ENCODE results near the gene NPTN. TPM values are rescaled to one million over a fixed set of nuclear protein-coding genes. Genes with fewer than 3 reads are reported as not detected.

NPTN gene
- total RNA-seq, 2 experiments from 2014 or later, result 41.5 to 43.2 TPM

DNA sequence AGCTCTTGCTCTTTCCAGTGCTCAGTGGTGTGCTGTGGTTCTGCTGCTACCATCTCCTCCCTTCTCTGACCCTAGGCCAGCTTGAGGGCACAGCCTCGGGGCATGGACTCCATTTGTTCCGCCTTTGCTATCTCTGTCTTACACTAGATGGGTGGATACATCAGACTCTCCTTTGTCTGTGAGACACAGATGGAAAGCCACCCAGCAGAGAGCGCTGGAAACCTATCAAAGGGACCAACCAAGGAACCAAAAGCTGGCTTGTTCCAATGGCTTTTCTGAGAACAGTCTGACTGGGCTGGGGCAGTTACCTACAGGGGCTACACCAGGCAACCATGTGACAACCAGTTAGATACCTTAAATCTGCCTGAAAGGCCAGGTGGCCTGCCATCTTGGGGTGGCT, 63.8 kb downstream of the NPTN start:
- Histone ChIP-seq H3K4me2 (ENCODE audit: low read length) (no peak overlapping the region), H3K4me3 (ENCODE audit: low read depth, low read length, poor library complexity, severe bottlenecking) (no peak overlapping the region), H3K36me3 (ENCODE audit: insufficient read depth, low read length) (peaks cover 88% of the 10 kb centered on the region), H3K9me2 (ENCODE audit: insufficient read depth, low read length) (no peaks in the 10 kb centered on the region), H2AFZ (ENCODE audit: low read length) (no peak overlapping the region), H3K9me3 (ENCODE audit: low read length) (no peaks in the 10 kb centered on the region), H3K79me2 (ENCODE audit: insufficient read depth, low read depth, low read length) (no peaks in the 10 kb centered on the region), H4K20me1 (ENCODE audit: insufficient read depth, low read length) (no peaks in the 10 kb centered on the region), H3K27ac (ENCODE audit: low read depth, low read length, poor library complexity, severe bottlenecking) (no peak overlapping the region), H3K4me1 (ENCODE audit: insufficient read depth, low read length, poor library complexity, severe bottlenecking) (no peaks in the 10 kb centered on the region)
- POLR2A ChIA-PET, result interaction anchor here (0.9 kb wide), 1 partner anchor 67 kb away, joined by 3 read pairs; no protein-coding TSS in a partner anchor
- intact Hi-C loops (cut with micrococcal nuclease; ENCODE audit: unreplicated experiment), result no loop called here
- no TSS peak for BruUV-seq (replicated peaks)
- no peak for TF ChIP-seq EZH2phosphoT487 (IDR thresholded peaks at IDR 0.05; ENCODE audit: borderline replicate concordance, low read depth, low read length)
- no peak for DNase-seq (ENCODE audit: low spot score)
- CTCF ChIA-PET (ENCODE audit: unreplicated experiment), result no interaction called here

GRCh38 chr15:73568564-73569280, 64.5 kb downstream of the NPTN start:
- ChIA-PET POLR2A (no interaction called here), CTCF (ENCODE audit: unreplicated experiment) (no interaction called here)
- no peak overlapping the region for H3K27ac ChIP-seq (ENCODE audit: low read depth, low read length, poor library complexity, severe bottlenecking)
- DNase-seq (ENCODE audit: low spot score), result no peak
- no peaks in the 10 kb centered on the region for H3K4me1 ChIP-seq (ENCODE audit: insufficient read depth, low read length, poor library complexity, severe bottlenecking)
- TF ChIP-seq, protein P1, sequence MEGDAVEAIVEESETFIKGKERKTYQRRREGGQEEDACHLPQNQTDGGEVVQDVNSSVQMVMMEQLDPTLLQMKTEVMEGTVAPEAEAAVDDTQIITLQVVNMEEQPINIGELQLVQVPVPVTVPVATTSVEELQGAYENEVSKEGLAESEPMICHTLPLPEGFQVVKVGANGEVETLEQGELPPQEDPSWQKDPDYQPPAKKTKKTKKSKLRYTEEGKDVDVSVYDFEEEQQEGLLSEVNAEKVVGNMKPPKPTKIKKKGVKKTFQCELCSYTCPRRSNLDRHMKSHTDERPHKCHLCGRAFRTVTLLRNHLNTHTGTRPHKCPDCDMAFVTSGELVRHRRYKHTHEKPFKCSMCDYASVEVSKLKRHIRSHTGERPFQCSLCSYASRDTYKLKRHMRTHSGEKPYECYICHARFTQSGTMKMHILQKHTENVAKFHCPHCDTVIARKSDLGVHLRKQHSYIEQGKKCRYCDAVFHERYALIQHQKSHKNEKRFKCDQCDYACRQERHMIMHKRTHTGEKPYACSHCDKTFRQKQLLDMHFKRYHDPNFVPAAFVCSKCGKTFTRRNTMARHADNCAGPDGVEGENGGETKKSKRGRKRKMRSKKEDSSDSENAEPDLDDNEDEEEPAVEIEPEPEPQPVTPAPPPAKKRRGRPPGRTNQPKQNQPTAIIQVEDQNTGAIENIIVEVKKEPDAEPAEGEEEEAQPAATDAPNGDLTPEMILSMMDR (conservative IDR thresholded peaks at IDR 0.05; ENCODE audit: low read length), result no peak
- TF ChIP-seq EZH2phosphoT487 (IDR thresholded peaks at IDR 0.05; ENCODE audit: borderline replicate concordance, low read depth, low read length), result no peak
- no peaks in the 10 kb centered on the region for H3K9me3 ChIP-seq (ENCODE audit: low read length)
- H3K4me2 ChIP-seq (ENCODE audit: low read length), result no peak overlapping the region
- no peaks in the 10 kb centered on the region for H3K9me2 ChIP-seq (ENCODE audit: insufficient read depth, low read length)
- H3K79me2 ChIP-seq (ENCODE audit: insufficient read depth, low read depth, low read length), result no peaks in the 10 kb centered on the region
- BruUV-seq (replicated peaks), result no TSS peak
- no peak overlapping the region for H2AFZ ChIP-seq (ENCODE audit: low read length)
- no peaks in the 10 kb centered on the region for H4K20me1 ChIP-seq (ENCODE audit: insufficient read depth, low read length)
- peaks cover 83% of the 10 kb centered on the region for H3K36me3 ChIP-seq (ENCODE audit: insufficient read depth, low read length)
- no peak overlapping the region for H3K4me3 ChIP-seq (ENCODE audit: low read depth, low read length, poor library complexity, severe bottlenecking)
- intact Hi-C loops (cut with micrococcal nuclease; ENCODE audit: unreplicated experiment), result no loop called here

DNA sequence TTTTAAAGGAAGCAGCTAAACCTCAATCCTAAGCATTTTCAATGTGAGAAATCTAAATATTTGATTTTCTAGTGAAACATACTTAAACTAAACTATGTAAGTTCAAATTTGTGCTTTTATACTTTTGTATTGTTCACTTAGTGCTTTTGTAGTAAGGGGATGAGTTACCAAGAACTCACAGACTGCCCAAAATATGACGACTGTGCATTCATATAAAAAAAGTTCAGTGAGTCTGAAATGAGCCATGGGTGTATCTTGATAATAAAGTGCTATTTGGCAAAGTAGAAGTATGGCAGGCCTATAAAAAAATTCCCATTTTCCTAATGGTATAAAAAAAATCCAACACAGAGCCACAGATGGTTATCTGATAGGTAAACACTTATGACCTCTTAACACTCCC, 66.2 kb downstream of the NPTN start:
- Histone ChIP-seq H3K79me2 (ENCODE audit: insufficient read depth, low read depth, low read length) (no peaks in the 10 kb centered on the region), H3K27ac (ENCODE audit: low read depth, low read length, poor library complexity, severe bottlenecking) (no peak overlapping the region), H4K20me1 (ENCODE audit: insufficient read depth, low read length) (no peaks in the 10 kb centered on the region), H3K9me3 (ENCODE audit: low read length) (no peaks in the 10 kb centered on the region), H3K4me1 (ENCODE audit: insufficient read depth, low read length, poor library complexity, severe bottlenecking) (no peaks in the 10 kb centered on the region), H3K36me3 (ENCODE audit: insufficient read depth, low read length) (peaks cover 82% of the 10 kb centered on the region), H2AFZ (ENCODE audit: low read length) (no peak overlapping the region), H3K9me2 (ENCODE audit: insufficient read depth, low read length) (no peaks in the 10 kb centered on the region), H3K4me2 (ENCODE audit: low read length) (no peak overlapping the region), H3K4me3 (ENCODE audit: low read depth, low read length, poor library complexity, severe bottlenecking) (no peak overlapping the region)
- no peak for DNase-seq (ENCODE audit: low spot score)
- BruUV-seq (replicated peaks), result no TSS peak
- ChIA-PET POLR2A (interaction anchor here (0.6 kb wide), 1 partner anchor 40 kb away, joined by 4 read pairs; no protein-coding TSS in a partner anchor), CTCF (ENCODE audit: unreplicated experiment) (no interaction called here)
- intact Hi-C loops (cut with micrococcal nuclease; ENCODE audit: unreplicated experiment), result no loop called here
- no peak for TF ChIP-seq EZH2phosphoT487 (IDR thresholded peaks at IDR 0.05; ENCODE audit: borderline replicate concordance, low read depth, low read length)
- TF ChIP-seq, protein P1 (conservative IDR thresholded peaks at IDR 0.05; ENCODE audit: low read length), result no peak
